Hematopoietic multipotent progenitor cell treated with erythropoietin and hydrocortisone succinate and interleukin-3 and kit ligand, for 17 days (in vitro differentiated cells): ENCODE results near the gene KCNT1.

Experiments
- DNase-seq: peaks from one replicate; pipeline ENCODE4 v3.0.0-alpha.2; 2015; ENCODE audit warnings: low spot score

The KCNT1 gene

DNA sequence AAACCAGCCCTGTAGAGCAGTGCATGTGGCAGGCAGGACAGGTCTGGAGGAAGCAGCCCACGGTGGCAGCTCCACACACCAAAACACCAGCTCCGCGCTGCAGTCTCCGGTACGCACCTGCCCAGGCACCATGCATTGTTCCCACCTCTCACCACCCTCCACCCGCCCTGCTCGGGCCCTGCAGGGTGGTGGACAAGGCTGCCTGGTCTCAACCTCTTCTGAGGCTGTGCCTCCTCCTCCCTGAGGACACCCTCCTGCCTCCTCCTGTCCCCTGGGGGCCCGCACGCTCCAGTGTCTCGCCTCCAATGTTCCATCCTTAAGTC lies 96.2 kb downstream of the KCNT1 start:
- DNase-seq = no peak

DNA sequence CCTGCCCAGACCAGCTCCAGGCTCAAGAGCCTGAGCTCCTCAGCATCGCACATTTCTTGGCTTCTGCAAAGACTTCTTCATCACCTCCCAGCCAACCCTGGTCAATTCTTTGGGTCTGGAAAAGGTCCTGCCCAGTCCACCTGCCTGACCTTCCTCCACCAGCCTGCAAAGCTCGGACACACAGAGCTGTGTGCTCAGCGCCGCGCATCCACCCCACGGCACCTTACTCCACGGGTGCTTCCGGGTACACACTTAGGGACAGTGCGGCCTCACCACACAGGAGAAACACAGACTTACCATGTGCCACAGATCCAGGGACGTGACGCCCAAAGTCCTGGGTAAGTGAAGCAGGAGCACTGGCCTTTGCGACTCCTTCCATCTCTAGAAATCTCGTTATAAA lies 97.3 kb downstream of the KCNT1 start:
- DNase-seq = no peak

DNA sequence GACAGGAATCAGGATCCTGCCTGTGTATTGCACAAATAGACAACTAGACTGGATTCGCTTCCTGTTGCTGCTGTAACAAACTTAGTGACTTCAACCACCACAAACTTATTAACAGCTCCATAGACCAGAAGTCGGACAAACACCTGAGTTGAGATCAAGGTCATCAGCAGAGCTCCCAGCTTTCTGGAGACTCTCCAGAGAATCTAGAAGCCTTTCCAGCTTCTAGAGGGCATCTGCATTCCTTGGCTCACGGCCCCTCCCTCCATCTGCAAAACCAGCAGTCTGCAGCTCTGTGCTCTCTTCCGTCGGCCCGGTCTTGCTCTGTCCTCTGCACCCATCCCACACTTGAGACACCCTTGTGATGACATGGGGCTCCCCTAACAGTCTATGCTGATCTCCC lies 99.1 kb downstream of the KCNT1 start:
- DNase-seq = no peak

DNA sequence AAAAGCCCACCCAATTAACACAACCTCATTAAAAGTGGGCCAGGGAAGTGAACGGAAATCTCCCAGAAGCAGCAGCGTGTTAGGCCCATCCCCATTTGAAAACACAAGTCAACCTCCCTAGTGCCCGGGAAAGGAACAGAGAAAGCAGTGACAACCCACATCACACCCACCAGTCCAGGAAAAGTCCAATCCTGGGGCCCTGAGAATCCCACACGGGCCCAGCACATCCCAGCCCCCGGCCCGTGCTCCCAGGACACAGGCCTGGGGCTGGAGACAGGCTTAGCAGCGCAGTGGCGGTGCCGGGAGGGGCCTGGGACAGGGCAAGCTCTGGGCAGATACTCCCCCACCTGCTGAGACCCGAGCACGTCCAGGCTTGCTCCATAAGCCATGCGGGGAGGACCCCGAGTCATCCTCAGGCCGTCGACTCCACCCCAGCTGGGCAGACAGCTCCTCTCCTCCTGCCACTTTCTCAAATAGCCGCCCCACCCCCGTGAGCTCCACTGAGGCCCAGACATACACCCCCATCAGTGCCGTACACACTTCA lies 101.0 kb downstream of the KCNT1 start:
- DNase-seq = no peak

DNA sequence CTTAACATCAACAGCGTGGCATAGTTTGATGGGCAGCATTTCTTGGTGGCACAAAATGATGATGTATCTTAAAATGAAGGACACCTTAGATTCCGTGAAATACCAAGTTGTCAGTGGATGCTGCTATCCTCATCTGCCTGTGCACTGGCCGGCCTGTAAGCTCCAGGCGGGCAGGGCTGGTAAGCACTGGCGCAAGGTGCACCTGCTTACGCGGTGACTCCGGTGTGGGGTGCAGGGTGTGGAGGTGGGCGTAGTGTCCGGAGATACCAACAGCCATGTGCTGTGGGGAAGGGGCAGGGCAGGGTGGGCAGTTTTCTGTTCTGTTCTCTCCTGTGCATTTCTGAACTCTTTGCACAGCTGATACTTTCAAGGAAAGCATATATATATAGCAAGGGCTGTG lies 101.5 kb downstream of the KCNT1 start:
- no peak for DNase-seq

DNA sequence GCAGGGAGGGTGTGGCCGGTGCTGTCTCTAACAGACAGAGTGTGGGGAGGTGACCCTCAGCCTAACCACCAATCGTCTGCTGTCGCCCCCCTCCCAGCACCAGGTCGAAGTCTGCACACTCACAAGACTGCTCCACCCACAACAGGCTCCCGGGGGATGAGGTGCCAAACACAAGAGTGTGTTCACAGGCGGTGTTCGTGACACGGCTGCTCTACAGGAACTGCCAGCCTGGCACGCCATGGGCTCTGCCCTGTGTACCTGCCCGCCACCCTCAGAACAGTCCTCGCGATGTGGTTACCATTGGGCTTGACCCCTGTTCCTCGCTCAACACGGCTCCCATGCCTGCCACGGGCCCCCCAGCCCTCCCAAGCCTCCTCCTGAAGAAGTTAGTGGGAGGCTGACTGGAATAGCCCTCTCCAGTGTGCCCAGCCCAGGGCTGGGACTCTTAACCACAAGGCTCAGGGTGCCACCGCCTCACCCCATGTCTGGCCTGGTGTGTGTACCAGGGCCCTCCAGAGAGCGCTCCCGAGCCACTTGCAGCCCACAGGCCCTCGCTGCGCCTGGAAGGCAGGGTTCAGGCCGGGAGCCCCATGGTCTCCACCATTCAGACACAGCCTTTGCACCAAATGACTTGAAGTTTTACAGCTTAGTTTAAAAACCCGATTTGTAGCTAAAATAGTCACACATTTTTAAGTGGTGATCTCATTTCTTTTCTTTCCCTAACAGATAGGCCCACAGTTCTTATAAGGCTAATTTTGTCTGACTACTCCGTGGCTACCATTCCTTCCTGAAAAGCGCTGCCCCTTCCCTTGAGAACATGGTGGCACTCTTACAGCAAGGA lies 102.8 kb downstream of the KCNT1 start:
- no peak for DNase-seq

DNA sequence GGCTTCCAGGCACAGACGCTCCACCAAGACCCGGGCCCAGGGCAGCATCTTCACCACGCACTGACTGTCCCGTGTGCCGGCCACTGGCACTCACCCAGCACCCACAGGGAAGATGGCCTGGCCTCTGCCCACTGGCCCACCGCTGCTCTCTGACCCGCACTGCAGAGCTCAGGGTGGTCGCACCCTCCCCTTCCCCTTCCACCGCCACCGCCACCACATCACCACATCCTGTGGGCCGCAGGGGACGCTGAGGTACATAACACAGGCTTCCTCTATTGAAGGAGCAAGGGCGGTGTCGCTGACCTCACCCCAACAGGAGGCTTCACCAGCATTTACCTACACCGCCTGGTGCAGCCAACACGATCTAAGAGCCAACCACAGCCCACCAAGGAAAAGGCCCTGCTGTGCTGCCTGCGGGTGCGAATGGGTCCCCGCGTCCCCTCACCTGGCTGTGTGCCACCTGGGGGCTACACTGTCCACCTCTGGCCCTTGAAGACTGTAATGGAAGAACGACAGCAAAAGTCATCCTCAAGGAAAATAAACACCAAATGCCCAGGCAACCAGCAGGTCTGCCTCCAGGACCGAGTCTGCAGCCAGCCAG lies 103.5 kb downstream of the KCNT1 start:
- DNase-seq = no peak

DNA sequence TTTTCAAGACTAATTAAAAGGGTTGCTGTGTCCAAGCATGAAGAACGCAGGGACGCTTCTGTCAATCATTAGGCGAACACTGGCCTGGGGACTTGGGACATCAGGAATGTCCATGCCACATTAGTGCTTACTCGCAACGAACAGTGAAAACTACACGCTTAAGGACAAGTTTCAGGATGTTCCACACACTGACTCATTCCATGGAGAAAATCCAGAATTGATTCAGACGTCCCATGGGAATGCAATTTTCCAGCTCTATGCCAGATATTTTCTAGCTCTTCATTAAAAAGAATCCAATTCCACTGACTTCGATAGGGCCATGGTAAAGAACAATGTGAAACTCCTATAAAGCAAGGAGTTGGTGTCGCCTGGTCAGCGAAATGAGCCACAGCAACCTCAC lies 107.2 kb downstream of the KCNT1 start:
- DNase-seq = no peak

DNA sequence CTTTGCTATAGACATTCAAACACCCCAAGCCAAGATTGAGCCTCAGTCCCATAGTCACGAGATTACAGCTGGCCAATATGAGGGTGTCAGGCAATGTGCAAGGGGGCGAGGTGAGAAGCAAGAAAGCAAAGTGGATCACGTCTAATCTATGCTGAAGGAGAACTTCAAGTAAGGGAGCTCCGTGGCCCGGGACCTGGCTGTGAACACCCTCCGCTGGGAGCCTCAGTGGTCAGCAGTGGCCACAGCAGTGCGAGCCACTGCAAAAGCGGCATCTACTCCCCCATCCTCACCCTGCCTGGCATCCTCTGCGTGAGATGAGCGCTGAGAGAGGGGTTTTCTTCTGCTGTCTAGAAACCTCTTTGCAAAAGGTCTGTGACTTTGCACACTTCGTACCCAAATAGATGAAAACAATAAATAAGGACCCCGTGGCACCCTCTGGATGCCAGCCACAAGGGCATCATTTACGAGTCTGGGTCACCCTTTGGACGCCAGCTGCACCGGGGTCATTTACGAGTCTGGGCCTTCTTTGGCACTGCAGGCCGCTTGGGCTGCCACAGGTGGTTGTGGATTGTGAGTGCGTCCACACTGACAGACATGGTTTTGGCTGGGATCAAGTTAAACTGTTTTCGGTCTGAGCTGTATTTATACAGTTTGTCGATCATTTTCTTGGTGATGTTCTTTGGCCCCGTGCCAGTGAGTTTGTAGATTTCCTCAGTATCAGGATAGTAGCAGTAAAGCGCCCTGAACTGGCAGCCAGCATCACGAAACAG lies 109.0 kb downstream of the KCNT1 start:
- DNase-seq = no peak

DNA sequence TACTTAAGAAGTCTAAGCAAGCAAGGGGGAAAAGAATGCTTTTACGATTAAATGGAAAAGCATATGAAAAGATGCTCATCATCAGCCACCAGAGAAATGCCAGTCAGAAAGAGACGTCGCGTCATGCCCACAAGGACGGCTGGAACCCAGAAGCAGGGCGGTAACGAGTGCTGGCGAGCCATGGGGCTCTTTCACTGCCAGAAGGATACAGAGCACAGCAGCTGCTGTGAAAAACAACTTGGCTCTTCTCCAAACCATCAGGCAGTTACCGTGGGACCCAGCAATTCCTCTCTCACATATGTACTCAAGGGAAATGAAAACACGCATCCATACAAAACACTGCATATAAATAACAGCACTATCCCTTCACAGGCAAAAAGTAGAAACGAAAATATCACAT lies 109.8 kb downstream of the KCNT1 start:
- no peak for DNase-seq

DNA sequence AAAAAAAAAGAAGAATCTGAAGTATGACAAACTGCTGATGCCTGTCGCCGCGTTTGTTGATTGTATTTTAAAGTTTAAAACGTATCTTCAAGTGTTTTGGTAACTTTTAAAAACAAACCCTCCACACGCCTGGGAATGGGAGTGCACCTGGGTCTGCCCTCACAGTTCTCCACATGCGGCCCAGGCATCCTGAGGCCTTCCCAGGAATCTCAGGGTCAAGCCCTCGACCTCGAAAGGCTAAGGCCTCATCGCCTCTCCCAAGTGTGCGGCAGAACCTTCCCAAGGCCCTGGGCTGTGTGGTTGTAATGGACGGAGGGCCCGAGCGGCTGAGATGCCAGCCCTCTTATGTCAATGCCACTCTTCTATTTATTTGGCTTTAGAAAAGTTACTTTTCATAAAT lies 111.0 kb downstream of the KCNT1 start:
- no peak for DNase-seq

DNA sequence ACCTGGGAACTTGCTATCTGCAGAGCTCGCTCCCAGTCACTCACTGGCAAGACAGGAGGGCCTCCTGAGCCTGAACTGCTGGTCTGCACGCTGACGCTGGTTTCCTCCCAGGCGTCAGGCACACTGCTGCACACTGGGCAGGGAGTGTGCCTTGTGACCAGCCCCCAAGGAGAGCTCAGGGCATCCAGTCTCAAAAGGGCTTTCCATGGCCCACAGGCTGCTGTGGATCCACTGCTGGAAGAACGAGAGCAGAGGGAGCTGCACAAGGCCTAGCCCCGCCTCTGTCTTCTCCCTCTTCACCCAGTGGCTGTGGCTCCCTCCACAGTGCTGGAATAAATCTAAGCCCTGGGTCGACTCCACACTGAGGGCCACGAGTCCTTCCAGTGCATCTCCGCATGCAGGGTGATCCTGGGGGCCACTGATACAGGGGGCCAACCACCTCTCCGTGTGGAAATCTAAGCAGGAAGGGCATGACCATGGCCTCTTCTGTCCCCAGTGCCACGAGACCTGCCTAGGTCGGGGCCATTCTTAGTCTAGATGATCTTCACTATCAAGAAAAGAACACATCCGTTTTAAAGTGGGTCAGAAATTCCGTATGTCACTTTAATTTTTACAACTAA lies 111.8 kb downstream of the KCNT1 start:
- DNase-seq = no peak

DNA sequence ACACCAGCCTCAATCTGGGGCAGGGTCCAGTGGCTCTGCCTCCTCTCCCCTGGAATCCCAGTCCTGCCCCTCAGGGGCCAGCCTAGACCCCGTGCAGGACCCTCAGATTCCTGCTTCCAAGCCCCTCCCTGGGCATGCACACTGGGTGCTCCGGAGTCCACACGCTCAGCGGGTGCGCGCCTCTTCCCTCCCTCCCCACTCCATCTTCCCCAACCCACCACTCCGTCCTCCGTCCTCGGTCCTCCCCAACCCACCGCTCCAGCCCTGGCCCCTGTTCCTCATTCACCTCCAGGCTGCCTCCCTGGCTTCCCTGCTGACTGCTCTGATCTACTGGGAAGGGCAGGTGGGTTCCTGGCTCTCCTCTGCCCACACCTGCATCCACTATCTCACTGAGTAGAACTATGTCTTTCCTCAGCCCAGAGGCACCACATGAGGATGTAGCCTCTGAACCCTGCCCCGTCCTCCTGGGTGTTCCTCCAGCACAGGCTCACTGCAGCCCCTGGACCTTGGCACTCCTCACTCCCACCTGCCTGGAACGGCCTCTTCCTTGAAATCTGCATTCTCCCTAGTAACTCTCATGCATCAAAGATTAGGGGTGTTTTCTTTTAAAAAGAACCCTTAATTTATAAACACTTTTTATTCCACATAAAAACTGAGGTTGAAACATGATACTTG lies 112.6 kb downstream of the KCNT1 start:
- DNase-seq = no peak

DNA sequence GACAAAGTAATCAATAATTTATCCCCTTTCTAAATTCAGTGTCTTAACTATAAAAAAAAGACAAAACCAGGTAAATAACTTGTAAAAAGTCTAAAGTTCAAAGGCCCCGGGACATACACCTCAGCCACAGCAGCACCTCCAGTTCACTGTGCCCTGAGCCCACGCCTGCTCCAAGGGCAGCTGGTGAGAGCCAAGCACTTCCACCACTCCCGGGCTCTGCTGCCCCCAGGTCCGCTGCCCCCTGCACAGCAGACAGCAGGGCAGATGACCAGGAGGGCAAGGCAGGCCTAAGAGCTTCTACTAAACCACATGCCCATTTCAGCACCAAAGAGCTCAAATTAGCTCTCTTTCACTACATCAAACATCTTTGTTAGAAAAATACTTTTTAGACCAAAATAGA lies 113.4 kb downstream of the KCNT1 start:
- no peak for DNase-seq

DNA sequence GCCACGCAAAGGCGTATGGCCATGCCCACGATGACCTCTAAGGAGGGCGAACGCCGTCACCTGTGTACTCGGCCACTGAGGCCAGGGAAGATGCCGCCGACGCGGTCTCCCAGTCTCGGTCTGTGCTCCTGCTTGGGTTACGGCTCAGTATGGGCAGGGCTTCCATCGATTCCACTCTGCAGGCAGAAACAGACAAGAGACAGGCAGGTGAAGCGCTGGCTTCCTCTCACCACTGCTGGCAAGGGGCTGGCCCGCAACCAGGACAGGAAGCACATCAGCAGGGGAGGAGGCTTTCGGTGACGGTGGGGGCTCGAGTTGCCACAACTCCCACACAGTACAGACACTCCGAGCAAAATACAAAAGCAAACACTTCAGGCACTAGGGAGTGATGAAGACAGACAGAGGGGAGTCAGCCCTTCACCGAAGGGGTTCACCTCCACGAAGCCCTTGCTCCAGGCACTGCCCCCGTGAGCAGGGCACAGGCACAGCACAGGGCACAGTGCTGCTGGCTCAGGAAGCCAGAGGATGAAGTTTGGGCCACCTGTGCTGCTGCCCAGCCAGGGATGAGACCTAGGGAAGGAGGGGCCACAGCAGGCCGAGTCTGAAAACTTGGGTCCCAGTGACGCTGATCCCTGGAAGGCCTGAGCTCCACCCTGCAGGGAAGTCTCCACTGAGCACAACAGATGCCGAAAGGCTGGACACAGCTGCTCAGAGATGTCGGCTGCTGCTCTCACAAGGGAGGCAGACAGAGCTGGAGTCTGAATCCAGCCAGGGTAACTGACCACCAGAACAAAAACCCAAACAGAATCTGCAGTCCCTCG lies 114.1 kb downstream of the KCNT1 start:
- DNase-seq = no peak

DNA sequence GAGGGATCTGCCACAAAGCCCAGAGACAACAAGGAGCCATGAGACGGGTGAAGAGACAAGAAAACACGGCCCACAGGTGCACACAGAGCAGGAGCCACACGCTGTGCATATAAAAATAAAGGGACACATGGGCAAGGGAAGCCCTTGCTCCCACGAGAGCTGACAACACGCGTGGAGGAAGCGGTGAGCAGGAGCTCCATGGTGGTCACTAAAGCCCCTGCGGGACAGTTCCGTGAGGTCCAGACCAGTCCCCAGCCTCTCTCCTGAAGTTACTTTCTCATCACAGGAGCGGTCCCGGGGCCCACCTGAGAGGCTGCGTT lies 114.6 kb downstream of the KCNT1 start:
- DNase-seq = no peak

DNA sequence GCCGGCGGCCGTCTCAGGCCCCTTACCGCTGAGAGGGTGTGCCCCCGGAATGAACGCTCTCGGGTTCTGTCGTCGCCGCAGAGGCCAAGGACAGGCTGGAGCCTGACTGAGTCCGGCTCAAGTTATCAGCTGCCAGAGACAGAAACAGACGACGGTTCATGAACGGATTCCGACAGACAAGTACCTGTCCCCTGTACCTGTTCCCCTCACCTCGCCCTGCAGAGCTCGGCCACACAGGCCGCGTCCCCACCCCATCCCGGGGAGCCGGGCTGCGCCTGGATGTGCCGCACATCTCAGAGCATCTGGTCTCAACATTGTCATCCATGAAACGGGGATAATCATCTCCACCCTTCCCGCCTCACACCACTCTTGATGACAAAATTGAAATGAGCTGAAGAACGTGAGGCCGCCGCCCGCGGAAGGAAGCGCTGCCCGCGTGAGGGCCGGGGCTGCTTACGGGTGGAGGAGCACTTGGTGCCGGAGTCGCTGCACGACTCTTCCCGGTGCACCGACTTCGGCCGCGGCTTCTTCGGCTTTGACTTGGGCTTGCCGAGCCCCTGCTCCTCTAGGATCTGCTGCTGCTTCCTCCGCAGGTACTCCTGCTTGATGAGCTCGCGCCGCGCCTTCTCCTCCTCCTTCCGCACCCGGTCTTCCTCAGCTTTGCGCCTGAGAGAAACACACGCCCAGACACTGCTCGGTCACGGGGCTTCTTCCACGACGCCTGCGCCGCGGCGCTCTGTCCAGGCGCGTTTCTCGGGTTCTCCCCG lies 116.1 kb downstream of the KCNT1 start:
- no peak for DNase-seq

DNA sequence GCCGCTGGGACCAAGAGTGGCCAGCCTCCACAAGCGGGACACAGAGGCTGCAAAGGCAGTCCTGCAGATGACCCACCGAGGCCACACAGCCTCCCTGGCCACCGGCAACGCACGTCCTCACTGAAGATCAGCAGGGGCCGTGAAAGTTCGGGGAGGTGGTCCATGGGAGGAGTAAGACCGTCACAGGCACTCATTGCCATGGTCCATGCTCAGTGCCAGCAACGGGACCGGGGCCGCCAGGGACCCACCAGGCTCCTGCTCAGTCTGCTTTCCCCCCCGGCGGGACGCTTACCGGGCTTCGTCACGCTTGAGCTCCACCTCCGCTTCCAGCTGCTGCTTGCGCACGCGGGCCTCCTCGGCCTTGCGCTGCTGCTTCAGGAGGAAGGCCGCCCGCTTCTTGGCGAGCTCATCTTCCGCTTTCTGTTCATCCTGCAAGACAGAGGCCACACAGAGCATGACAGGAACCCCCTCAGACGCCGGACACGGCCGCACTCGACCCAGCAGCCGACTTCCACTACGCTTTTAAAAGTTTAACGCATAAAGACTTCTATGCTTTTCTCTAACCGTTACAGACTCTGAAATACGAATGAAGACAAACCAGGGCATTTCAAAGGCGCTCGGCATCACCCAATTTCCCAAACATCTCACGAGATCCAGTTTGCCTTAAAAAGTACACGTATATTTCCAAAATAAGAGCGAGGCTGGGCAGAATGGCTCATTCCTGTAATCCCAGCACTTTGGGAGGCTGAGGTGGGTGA lies 116.9 kb downstream of the KCNT1 start:
- no peak for DNase-seq

DNA sequence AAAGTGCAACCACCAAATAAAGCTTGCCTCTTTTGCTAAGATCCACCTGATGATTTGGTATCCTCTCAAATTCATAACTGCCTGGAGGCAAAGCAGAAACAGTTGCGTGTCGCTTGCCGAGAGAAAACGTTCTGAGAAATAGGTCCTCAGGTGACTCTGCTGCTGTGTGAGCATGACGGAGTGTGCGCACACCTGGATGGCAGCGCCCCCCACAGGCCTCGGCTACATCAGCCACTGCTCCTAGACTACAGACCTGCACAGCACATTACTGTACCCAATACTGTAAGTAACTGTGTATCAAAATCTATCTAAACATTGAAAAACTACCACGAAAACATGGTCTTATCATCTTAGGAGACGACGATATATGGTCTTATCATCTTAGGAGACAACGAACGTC lies 117.9 kb downstream of the KCNT1 start:
- no peak for DNase-seq

DNA sequence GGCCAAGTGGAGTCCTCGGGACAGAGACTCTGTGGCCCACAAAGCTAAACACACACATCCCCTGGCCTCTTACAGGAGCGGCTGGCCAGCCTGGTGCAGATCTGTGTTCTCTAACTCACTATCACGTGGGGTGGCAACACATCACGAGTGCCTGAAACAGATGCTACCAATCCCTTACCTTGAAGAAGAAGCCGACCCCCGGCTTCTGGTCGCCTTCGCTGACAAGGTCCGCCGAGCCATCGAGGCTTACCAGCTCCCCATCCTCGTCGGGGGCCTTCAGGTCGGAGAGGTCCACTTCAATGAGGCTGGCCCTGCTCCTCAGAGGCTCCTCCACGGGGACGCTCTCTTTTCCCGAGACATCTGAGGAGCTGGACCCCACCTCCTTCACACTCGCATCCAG lies 118.7 kb downstream of the KCNT1 start:
- DNase-seq = no peak
